ENCODE data around the gene SPEF1. TPM values are rescaled to one million over a fixed set of nuclear protein-coding genes. Genes with fewer than 3 reads are reported as not detected.

Gene SPEF1
- total RNA-seq, 1 experiment from 2014 or later = not detected

GRCh38 chr20:3760655-3761348 lies 20.4 kb downstream of the SPEF1 start:
- Histone ChIP-seq H3K4me3 (ENCODE audit: low read depth, low read length) (no peak overlapping the region), H3K9me3 (no peaks in the 10 kb centered on the region), H3K27me3 (replicated peaks; ENCODE audit: control insufficient read depth, insufficient read depth, low read length) (no peaks in the 10 kb centered on the region), H3K4me1 (no peaks in the 10 kb centered on the region), H3K36me3 (ENCODE audit: control insufficient read depth, insufficient read depth, low read length) (no peaks in the 10 kb centered on the region)
- POLR2A ChIA-PET = interaction anchor here (0.7 kb wide), 1 partner anchor 445 kb away, joined by 3 read pairs; no protein-coding TSS in a partner anchor
- intact Hi-C loops (cut with micrococcal nuclease; ENCODE audit: unreplicated experiment) = no loop called here
- no peaks in the 10 kb centered on the region for H3K9me3 Mint-ChIP-seq (ENCODE audit: unreplicated experiment)
- BruUV-seq (replicated peaks) = no TSS peak
- TF ChIP-seq, protein P1, sequence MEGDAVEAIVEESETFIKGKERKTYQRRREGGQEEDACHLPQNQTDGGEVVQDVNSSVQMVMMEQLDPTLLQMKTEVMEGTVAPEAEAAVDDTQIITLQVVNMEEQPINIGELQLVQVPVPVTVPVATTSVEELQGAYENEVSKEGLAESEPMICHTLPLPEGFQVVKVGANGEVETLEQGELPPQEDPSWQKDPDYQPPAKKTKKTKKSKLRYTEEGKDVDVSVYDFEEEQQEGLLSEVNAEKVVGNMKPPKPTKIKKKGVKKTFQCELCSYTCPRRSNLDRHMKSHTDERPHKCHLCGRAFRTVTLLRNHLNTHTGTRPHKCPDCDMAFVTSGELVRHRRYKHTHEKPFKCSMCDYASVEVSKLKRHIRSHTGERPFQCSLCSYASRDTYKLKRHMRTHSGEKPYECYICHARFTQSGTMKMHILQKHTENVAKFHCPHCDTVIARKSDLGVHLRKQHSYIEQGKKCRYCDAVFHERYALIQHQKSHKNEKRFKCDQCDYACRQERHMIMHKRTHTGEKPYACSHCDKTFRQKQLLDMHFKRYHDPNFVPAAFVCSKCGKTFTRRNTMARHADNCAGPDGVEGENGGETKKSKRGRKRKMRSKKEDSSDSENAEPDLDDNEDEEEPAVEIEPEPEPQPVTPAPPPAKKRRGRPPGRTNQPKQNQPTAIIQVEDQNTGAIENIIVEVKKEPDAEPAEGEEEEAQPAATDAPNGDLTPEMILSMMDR (IDR thresholded peaks at IDR 0.05; ENCODE audit: insufficient read depth in 1 of 2, low read depth in 1 of 2, low read length in 1 of 2, severe bottlenecking in 1 of 2, unreplicated experiment in 1 of 2) = no peak
- H3K27ac Mint-ChIP-seq (ENCODE audit: unreplicated experiment) = no peak overlapping the region
- CTCF ChIA-PET = interaction anchor here (0.7 to 1.5 kb wide), 2 partner anchors 8 to 50 kb away, joined by 5 to 6 read pairs; no protein-coding TSS in a partner anchor
- no peaks in the 10 kb centered on the region for H3K4me1 Mint-ChIP-seq (ENCODE audit: low read depth, unreplicated experiment)
- no peak for DNase-seq
- H3K27me3 Mint-ChIP-seq (ENCODE audit: insufficient read depth, unreplicated experiment) = no peaks in the 10 kb centered on the region
- peaks cover 15% of the 10 kb centered on the region for H3K36me3 Mint-ChIP-seq (ENCODE audit: insufficient read depth, unreplicated experiment)
- H3K4me3 Mint-ChIP-seq (ENCODE audit: unreplicated experiment) = no peak overlapping the region

GRCh38 chr20:3759884-3760283 lies 21.4 kb downstream of the SPEF1 start:
- intact Hi-C loops (cut with micrococcal nuclease; ENCODE audit: unreplicated experiment) = no loop called here
- Histone ChIP-seq H3K9me3 (no peaks in the 10 kb centered on the region), H3K4me3 (ENCODE audit: low read depth, low read length) (no peak overlapping the region), H3K27me3 (replicated peaks; ENCODE audit: control insufficient read depth, insufficient read depth, low read length) (no peaks in the 10 kb centered on the region), H3K4me1 (no peaks in the 10 kb centered on the region), H3K36me3 (ENCODE audit: control insufficient read depth, insufficient read depth, low read length) (0 out of 2 replicates have a peak, but pooled peaks cover 1% of the 10 kb centered on the region)
- H3K4me1 Mint-ChIP-seq (ENCODE audit: low read depth, unreplicated experiment) = no peaks in the 10 kb centered on the region
- CTCF ChIA-PET = interaction anchor here (1.5 kb wide), 1 partner anchor 9 kb away, joined by 6 read pairs; no protein-coding TSS in a partner anchor
- H3K27ac Mint-ChIP-seq (ENCODE audit: unreplicated experiment) = no peak overlapping the region
- no peaks in the 10 kb centered on the region for H3K9me3 Mint-ChIP-seq (ENCODE audit: unreplicated experiment)
- no TSS peak for BruUV-seq (replicated peaks)
- POLR2A ChIA-PET = no interaction called here
- peaks cover 15% of the 10 kb centered on the region for H3K36me3 Mint-ChIP-seq (ENCODE audit: insufficient read depth, unreplicated experiment)
- no peaks in the 10 kb centered on the region for H3K27me3 Mint-ChIP-seq (ENCODE audit: insufficient read depth, unreplicated experiment)
- DNase-seq = no peak
- H3K4me3 Mint-ChIP-seq (ENCODE audit: unreplicated experiment) = no peak overlapping the region
- TF ChIP-seq, protein P1 (IDR thresholded peaks at IDR 0.05; ENCODE audit: insufficient read depth in 1 of 2, low read depth in 1 of 2, low read length in 1 of 2, severe bottlenecking in 1 of 2, unreplicated experiment in 1 of 2) = no peak

DNA sequence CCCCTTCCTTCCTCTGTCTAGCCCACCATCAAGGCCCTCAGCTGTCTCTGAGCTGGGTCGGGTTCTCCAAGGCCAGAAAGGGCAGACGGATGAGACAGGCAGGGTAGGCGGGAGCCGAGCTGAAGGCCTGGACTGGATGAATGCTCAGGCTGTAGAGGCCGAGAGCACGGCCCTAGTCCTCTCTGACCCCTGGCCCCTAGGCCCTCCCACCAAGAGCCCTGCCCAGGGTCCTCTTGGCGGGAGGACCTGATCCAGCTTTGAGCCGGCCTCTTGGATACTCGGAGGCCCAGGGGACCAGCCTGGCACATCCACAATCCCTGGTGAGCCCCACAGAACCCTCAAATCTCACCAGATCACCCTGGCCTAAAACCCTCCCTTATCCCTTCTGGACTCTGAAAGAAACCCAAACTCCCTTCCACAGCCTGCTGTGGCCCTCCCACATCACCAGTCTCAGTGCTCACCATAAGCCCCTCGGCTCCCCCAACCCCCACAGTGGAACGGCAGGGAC lies 21.9 kb downstream of the SPEF1 start:
- Mint-ChIP-seq H3K27me3 (ENCODE audit: insufficient read depth, unreplicated experiment) (no peaks in the 10 kb centered on the region), H3K27ac (ENCODE audit: unreplicated experiment) (no peak overlapping the region), H3K4me1 (ENCODE audit: low read depth, unreplicated experiment) (no peaks in the 10 kb centered on the region), H3K4me3 (ENCODE audit: unreplicated experiment) (no peak overlapping the region), H3K9me3 (ENCODE audit: unreplicated experiment) (no peaks in the 10 kb centered on the region), H3K36me3 (ENCODE audit: insufficient read depth, unreplicated experiment) (peaks cover 15% of the 10 kb centered on the region)
- BruUV-seq (replicated peaks) = no TSS peak
- Histone ChIP-seq H3K4me1 (no peaks in the 10 kb centered on the region), H3K4me3 (ENCODE audit: low read depth, low read length) (no peak overlapping the region), H3K36me3 (ENCODE audit: control insufficient read depth, insufficient read depth, low read length) (0 out of 2 replicates have a peak, but pooled peaks cover 1% of the 10 kb centered on the region), H3K27me3 (replicated peaks; ENCODE audit: control insufficient read depth, insufficient read depth, low read length) (no peaks in the 10 kb centered on the region), H3K9me3 (no peaks in the 10 kb centered on the region)
- ChIA-PET CTCF (interaction anchor here (1.5 kb wide), 1 partner anchor 9 kb away, joined by 6 read pairs; no protein-coding TSS in a partner anchor), POLR2A (no interaction called here)
- DNase-seq = no peak
- intact Hi-C loops (cut with micrococcal nuclease; ENCODE audit: unreplicated experiment) = no loop called here
- TF ChIP-seq, protein P1 (IDR thresholded peaks at IDR 0.05; ENCODE audit: insufficient read depth in 1 of 2, low read depth in 1 of 2, low read length in 1 of 2, severe bottlenecking in 1 of 2, unreplicated experiment in 1 of 2) = no peak

Data from Caco-2 (cell line).